Upper lobe of left lung (tissue), 6 donors: ENCODE data around the gene ADAMTS3. TPM values are rescaled to one million over a fixed set of nuclear protein-coding genes. Genes with fewer than 3 reads are reported as not detected.

Source experiments
- ATAC-seq, 2 donors: fragments of 200-7000 bp; cut with Tn5 transposase; one replicate each; pipeline ENCODE4 v1.9.1; 2022; ENCODE audit warnings: mild to moderate bottlenecking in 2 of 2, moderate library complexity in 2 of 2; ENCODE audit not compliant: low FRiP score in 2 of 2
- DNase-seq, 2 donors: peaks; one replicate each; pipeline ENCODE4 v3.0.0-alpha.2; 2019 to 2020
- H3K27ac ChIP-seq, 4 donors: fragments of 200-600 bp; sonication (generic); one replicate each; pipeline ENCODE4 v1.5.1; 2016 to 2019
- H3K27me3 ChIP-seq, 4 donors: fragments of 200-600 bp; sonication (generic); one replicate each; pipeline ENCODE4 v1.5.1; 2017 to 2019
- H3K36me3 ChIP-seq, 4 donors: fragments of 200-600 bp; sonication (generic); one replicate each; pipeline ENCODE4 v1.5.1; 2016 to 2019
- H3K4me1 ChIP-seq, 4 donors: fragments of 200-600 bp; sonication (generic); one replicate each; pipeline ENCODE4 v1.5.1; 2018 to 2019
- H3K4me3 ChIP-seq, 4 donors: fragments of 200-600 bp; sonication (generic); one replicate each; pipeline ENCODE4 v1.5.1; 2017 to 2019; ENCODE audit warnings: mild to moderate bottlenecking in 2 of 4, moderate library complexity in 1 of 4
- H3K9me3 ChIP-seq, 4 donors: fragments of 200-600 bp; sonication (generic); one replicate each; pipeline ENCODE4 v1.5.1; 2018 to 2019
- EP300 ChIP-seq, 4 donors: sonication (generic); formaldehyde crosslinking; IDR thresholded peaks; one replicate each; pipeline ENCODE4 v1.5.1; 2017; ENCODE audit warnings: antibody characterized with exemption in 4 of 4, control low read depth in 2 of 4
- POLR2A ChIP-seq, 4 donors: fragments of 450-650 bp; IDR thresholded peaks; one replicate each; pipeline ENCODE4 v1.5.1; 2016 to 2017; ENCODE audit warnings: antibody characterized with exemption in 4 of 4, mild to moderate bottlenecking in 2 of 4
- POLR2AphosphoS5 ChIP-seq, 2 donors: sonication (generic); formaldehyde crosslinking; IDR thresholded peaks; one replicate each; pipeline ENCODE4 v1.5.1; 2017; ENCODE audit warnings: antibody characterized with exemption in 2 of 2
- WGBS, 2 donors: methylation state at CpG; one replicate each; pipeline ENCODE4 v1.1.5; 2017 to 2018; 5-methylcytosine and 5-hydroxymethylcytosine counted together
- total RNA-seq, 6 donors: library from RNA; depleted of rRNA in 4 of 6; stranded (reverse); fragments of >200 nt in 4 of 6; gene quantifications; one replicate each; pipeline versions ENCODE4 v1.1.0 to v1.2.1, GENCODE V29; 2016 to 2021
- TF ChIP-seq, protein P1 (sequence below), 6 experiments: fragments of 450-650 bp in 4 of 6; fragments of 200-600 bp in 2 of 6; sonication (generic) in 2 of 6; IDR thresholded peaks; one replicate each; pipeline ENCODE4 v1.5.1; 2016 to 2019; ENCODE audit warnings: antibody characterized with exemption in 6 of 6
- donor health status: DM: no; HTN: no; CAD: no; lungs with moderate emphysema.
- donor health status: DM: no; HTN: yes; CAD: no; lungs with severe emphysema.

The ADAMTS3 gene
- total RNA-seq, 6 donors from 2014 or later = 1.0 to 5.2 (median 2.3) TPM

DNA sequence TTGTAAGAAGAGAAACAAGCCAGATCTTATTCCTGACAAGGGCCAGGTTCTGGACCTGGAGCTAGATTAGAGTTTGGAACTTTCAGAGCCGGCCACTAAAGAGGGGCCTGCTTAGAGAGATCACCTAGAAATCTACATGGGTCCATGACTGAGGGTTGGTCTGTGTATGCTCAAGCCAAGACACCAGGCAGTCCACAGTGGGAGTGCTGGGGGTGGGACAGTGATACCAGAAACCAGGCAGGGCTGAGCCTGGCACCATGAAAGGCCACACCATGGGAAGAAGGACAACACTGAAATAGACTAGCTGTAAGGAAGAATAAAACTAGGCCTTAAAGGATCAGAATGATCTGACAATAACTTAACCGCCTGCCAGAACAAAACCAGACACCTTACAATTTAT lies 267.3 kb downstream of the ADAMTS3 start:
- no peaks in the 10 kb centered on the region for H3K9me3 ChIP-seq
- no peaks in the 10 kb centered on the region for H3K27me3 ChIP-seq
- no peaks in the 10 kb centered on the region for H3K36me3 ChIP-seq
- no peaks in the 10 kb centered on the region for H3K4me1 ChIP-seq
- H3K4me3 ChIP-seq = no peak overlapping the region
- no peak for ATAC-seq
- no peak overlapping the region for H3K27ac ChIP-seq
- no peak for DNase-seq
- 94 to 100% methylated on average over 2 of the region's 2 CpGs for WGBS, 2 donors
- TF ChIP-seq POLR2AphosphoS5 (IDR thresholded peaks at IDR 0.05) = no peak
- no peak for TF ChIP-seq EP300 (IDR thresholded peaks at IDR 0.05)
- TF ChIP-seq POLR2A (IDR thresholded peaks at IDR 0.05) = no peak
- TF ChIP-seq, protein P1, sequence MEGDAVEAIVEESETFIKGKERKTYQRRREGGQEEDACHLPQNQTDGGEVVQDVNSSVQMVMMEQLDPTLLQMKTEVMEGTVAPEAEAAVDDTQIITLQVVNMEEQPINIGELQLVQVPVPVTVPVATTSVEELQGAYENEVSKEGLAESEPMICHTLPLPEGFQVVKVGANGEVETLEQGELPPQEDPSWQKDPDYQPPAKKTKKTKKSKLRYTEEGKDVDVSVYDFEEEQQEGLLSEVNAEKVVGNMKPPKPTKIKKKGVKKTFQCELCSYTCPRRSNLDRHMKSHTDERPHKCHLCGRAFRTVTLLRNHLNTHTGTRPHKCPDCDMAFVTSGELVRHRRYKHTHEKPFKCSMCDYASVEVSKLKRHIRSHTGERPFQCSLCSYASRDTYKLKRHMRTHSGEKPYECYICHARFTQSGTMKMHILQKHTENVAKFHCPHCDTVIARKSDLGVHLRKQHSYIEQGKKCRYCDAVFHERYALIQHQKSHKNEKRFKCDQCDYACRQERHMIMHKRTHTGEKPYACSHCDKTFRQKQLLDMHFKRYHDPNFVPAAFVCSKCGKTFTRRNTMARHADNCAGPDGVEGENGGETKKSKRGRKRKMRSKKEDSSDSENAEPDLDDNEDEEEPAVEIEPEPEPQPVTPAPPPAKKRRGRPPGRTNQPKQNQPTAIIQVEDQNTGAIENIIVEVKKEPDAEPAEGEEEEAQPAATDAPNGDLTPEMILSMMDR (IDR thresholded peaks at IDR 0.05) = no peak

DNA sequence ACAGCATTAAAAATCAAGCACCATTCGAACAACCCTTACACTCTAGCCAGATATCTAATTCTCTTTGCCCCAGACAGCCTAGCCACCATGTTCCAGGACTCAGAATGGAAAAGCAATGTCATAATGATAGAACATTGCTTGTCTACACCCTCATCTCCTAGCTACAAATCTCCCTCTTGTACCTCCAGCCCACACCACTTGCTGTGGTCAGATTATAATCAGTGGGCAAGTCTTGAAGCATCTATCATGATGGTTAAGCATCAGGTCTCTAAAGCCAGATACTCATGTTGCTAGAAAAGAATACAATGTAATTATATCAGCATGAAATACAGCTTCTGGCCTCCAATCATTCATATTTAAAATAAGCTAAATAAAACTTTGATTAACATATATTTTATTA lies 268.9 kb downstream of the ADAMTS3 start:
- ATAC-seq (no peak), DNase-seq (no peak)
- 76 to 88% methylated on average over 1 of the region's 1 CpG for WGBS, 2 donors
- TF ChIP-seq POLR2AphosphoS5 (IDR thresholded peaks at IDR 0.05) = no peak
- no peak for TF ChIP-seq EP300 (IDR thresholded peaks at IDR 0.05)
- TF ChIP-seq, protein P1 (IDR thresholded peaks at IDR 0.05) = no peak
- no peak for TF ChIP-seq POLR2A (IDR thresholded peaks at IDR 0.05)
- Histone ChIP-seq H3K36me3 (no peaks in the 10 kb centered on the region), H3K27me3 (no peaks in the 10 kb centered on the region), H3K4me1 (no peaks in the 10 kb centered on the region), H3K4me3 (no peak overlapping the region), H3K9me3 (no peaks in the 10 kb centered on the region), H3K27ac (no peak overlapping the region)

DNA sequence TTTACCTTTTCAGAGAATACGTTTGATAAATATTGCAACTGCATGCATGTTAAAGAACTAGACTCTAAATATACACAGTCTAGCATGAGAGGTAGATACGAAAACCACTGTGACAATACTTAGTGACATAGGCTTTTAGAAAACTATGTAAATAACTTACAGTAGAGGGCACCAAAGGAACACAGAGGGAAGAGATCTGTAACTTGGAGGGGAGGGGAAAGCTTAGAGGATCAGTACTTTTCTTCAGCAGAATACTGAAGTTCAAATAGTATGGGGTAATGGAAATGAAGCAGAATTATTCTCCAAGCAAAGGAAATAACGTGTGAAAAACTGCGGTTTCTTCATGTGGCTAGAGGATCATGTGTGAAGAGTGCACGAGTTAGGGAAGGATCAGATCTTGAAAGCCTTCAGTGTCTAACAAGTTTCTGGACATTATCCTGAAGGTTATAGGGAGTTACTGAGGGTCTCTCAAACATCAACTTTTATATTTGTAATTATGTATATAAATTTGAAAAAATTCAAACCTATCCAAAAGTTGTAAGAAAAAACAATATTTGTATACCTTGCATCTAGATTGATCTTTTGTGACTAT lies 273.0 kb downstream of the ADAMTS3 start:
- no peak overlapping the region for H3K27ac ChIP-seq
- H3K9me3 ChIP-seq = no peaks in the 10 kb centered on the region
- H3K4me1 ChIP-seq = no peaks in the 10 kb centered on the region
- H3K27me3 ChIP-seq = no peaks in the 10 kb centered on the region
- H3K36me3 ChIP-seq = no peaks in the 10 kb centered on the region
- DNase-seq = no peak
- TF ChIP-seq, protein P1 (IDR thresholded peaks at IDR 0.05) = peak in 3 of 6 experiments; percentile 40 to 46 (median 44)
- TF ChIP-seq EP300 (IDR thresholded peaks at IDR 0.05) (no peak), POLR2AphosphoS5 (IDR thresholded peaks at IDR 0.05) (no peak), POLR2A (IDR thresholded peaks at IDR 0.05) (no peak)
- 25 to 29% methylated on average over 5 of the region's 5 CpGs for WGBS, 2 donors
- peak; percentile 63 to 73 for ATAC-seq
- H3K4me3 ChIP-seq = no peak overlapping the region

DNA sequence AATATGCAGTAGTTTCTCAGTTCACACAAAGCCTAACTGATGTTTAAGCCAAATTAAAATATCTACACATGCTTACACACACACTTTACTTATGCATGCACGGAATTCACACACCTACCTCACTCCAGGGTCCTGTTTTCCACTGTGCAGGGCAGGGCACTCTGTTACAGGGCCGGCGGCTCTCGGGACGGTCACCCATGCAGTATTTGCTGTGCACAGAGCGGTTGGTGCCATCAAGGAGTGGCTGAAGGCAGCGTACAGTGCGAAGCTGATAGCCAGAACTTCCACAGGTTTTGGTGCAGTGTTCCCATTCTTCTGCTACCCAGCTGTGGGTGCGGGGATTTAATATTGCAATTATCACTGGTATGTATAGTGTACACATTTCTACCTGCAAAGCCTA lies 278.3 kb downstream of the ADAMTS3 start:
- Histone ChIP-seq H3K27ac (no peak overlapping the region), H3K4me3 (no peak overlapping the region), H3K36me3 (no peaks in the 10 kb centered on the region), H3K9me3 (no peaks in the 10 kb centered on the region), H3K27me3 (no peaks in the 10 kb centered on the region), H3K4me1 (no peaks in the 10 kb centered on the region)
- DNase-seq (peak in 1 of 2 donors; percentile 43), ATAC-seq (no peak)
- TF ChIP-seq POLR2AphosphoS5 (IDR thresholded peaks at IDR 0.05) = no peak
- WGBS, 2 donors = 93 to 96% methylated on average over 4 to 9 of the region's 9 CpGs

DNA sequence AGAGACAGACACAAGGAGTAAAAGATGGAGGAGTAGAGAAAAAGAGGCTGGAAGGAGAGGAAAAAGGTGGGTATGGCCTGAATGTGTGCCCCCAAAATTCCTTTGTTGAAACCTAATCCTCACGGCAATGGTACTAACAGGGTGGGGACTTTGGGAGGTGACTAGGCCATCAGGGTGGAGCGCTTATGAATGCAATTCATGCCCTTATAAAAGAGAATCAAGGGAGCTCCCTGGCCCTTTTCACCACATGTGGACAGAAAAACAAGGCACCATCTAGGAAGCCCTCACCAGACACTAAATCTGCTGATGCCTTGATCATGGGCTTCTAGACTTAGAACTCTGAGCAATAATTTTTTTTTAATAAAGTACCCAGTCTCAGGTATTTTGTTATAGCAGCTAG lies 282.1 kb downstream of the ADAMTS3 start:
- WGBS, 2 donors = 89 to 92% methylated on average over 2 of the region's 2 CpGs
- Histone ChIP-seq H3K27me3 (no peaks in the 10 kb centered on the region), H3K4me1 (no peaks in the 10 kb centered on the region), H3K36me3 (no peaks in the 10 kb centered on the region), H3K27ac (no peak overlapping the region), H3K4me3 (no peak overlapping the region), H3K9me3 (no peaks in the 10 kb centered on the region)
- DNase-seq (no peak), ATAC-seq (no peak)
- TF ChIP-seq, protein P1 (IDR thresholded peaks at IDR 0.05) = no peak
- TF ChIP-seq EP300 (IDR thresholded peaks at IDR 0.05) = no peak
- TF ChIP-seq POLR2AphosphoS5 (IDR thresholded peaks at IDR 0.05) = no peak
- TF ChIP-seq POLR2A (IDR thresholded peaks at IDR 0.05) = no peak
